HepG2 (cell line): ENCODE measurements around the gene MARCHF2. TPM values are rescaled to one million over a fixed set of nuclear protein-coding genes. Genes with fewer than 3 reads are reported as not detected.

ENCODE experiments used
- ATAC-seq: fragments of 200-7000 bp; cut with Tn5 transposase; 3 replicates; pipeline ENCODE4 v1.9.1; 2020; ENCODE audit warnings: mild to moderate bottlenecking, moderate library complexity
- BruUV-seq: library from RNA; stranded (reverse); fragments of 400-500 nt; replicated peaks from 2 replicates; lab custom pipeline; 2021; lab: Mats Ljungman, UMichigan
- CTCF ChIA-PET: fragments of 300-600 bp; formaldehyde crosslinking; extraction: SDS; loops from one replicate; lab custom pipeline; 2021; ENCODE audit warnings: low total read pairs, inconsistent platforms, low intra/inter-chr PET ratio; lab: Yijun Ruan, JAX
- POLR2A ChIA-PET: fragments of 350-600 bp; sonication (Branson Sonifier 250); formaldehyde crosslinking; loops from one replicate; lab custom pipeline; 2020; ENCODE audit warnings: antibody characterized with exemption, inconsistent platforms; lab: Yijun Ruan, JAX
- DNase-seq: peaks from one replicate; pipeline ENCODE4 v3.0.0-alpha.2; 2015; ENCODE audit warnings: low spot score
- FAIRE-seq: peaks from 3 replicates; lab custom pipeline; 2011; peaks lifted over from hg19 to GRCh38; lab: Jason Lieb, UNC
- H2AFZ ChIP-seq: one replicate; pipeline ENCODE4 v1.6.1; 2011; ENCODE audit warnings: low read length, inconsistent platforms
- H3K27ac ChIP-seq: fragments of 300-600 bp; 3 replicates; pipeline ENCODE4 v1.8.0; 2011; ENCODE audit warnings: mixed run types, mild to moderate bottlenecking, mixed read lengths, low read length, inconsistent platforms; ENCODE audit not compliant: insufficient read depth; ENCODE audit errors: extremely low read length
- H3K27me3 ChIP-seq, 2 experiments: fragments of 200-600 bp in 1 of 2; 2 replicates in 1 of 2; 3 replicates in 1 of 2; pipeline versions ENCODE4 v1.6.0 to v1.8.0; 2011; ENCODE audit warnings: low read length in 2 of 2, mild to moderate bottlenecking in 2 of 2, moderate library complexity in 2 of 2, inconsistent platforms in 1 of 2; ENCODE audit not compliant: insufficient read depth in 2 of 2, control insufficient read depth in 1 of 2
- H3K36me3 ChIP-seq, 2 experiments: fragments of 200-600 bp in 1 of 2; replicated peaks in 1 of 2; 2 replicates in 1 of 2; 3 replicates in 1 of 2; pipeline versions ENCODE4 v1.5.1 to v1.8.0; 2011; ENCODE audit warnings: low read length in 2 of 2, inconsistent platforms in 1 of 2; ENCODE audit not compliant: insufficient read depth in 2 of 2, control insufficient read depth in 1 of 2
- H3K4me1 ChIP-seq: 2 replicates; pipeline ENCODE4 v1.5.1; 2012; ENCODE audit warnings: low read length, inconsistent platforms; ENCODE audit not compliant: insufficient read depth
- H3K4me2 ChIP-seq: 2 replicates; pipeline ENCODE4 v1.6.0; 2011; ENCODE audit warnings: low read depth, low read length, inconsistent platforms
- H3K4me3 ChIP-seq, 3 experiments: fragments of 200-600 bp in 1 of 3; sonication (generic), shearing (Covaris generic) in 1 of 3; replicated peaks in 1 of 3; 2 replicates each; pipeline ENCODE4 v1.5.1; 2011 to 2016; ENCODE audit warnings: low read length in 3 of 3, inconsistent platforms in 2 of 3, low read depth in 2 of 3, mild to moderate bottlenecking in 2 of 3, control low read depth in 1 of 3, mixed read lengths in 1 of 3; ENCODE audit not compliant: insufficient read depth in 1 of 3
- H3K79me2 ChIP-seq: one replicate; pipeline ENCODE4 v1.6.1; 2011; ENCODE audit warnings: low read length, inconsistent platforms; ENCODE audit not compliant: insufficient read depth
- H3K9ac ChIP-seq: 2 replicates; pipeline ENCODE4 v1.6.0; 2011; ENCODE audit warnings: mild to moderate bottlenecking, low read depth, low read length, inconsistent platforms; ENCODE audit not compliant: insufficient read depth
- H3K9me3 ChIP-seq: 2 replicates; pipeline ENCODE4 v1.5.1; 2012; ENCODE audit warnings: mild to moderate bottlenecking, low read length
- H4K20me1 ChIP-seq: 2 replicates; pipeline ENCODE4 v1.6.0; 2011; ENCODE audit warnings: inconsistent platforms, mild to moderate bottlenecking, low read length, moderate library complexity; ENCODE audit not compliant: insufficient read depth
- AHDC1 ChIP-seq: sonication (generic); formaldehyde crosslinking; IDR thresholded peaks from 2 replicates; pipeline ENCODE4 v1.5.1; 2020; ENCODE audit warnings: mild to moderate bottlenecking, missing genetic modification reagents, borderline replicate concordance
- HNF1B ChIP-seq: sonication (generic); formaldehyde crosslinking; IDR thresholded peaks from 2 replicates; pipeline ENCODE4 v1.5.1; 2020; ENCODE audit warnings: mild to moderate bottlenecking, moderate library complexity, missing genetic modification reagents
- RBM22 ChIP-seq: fragments of 200-400 bp; formaldehyde crosslinking; optimal IDR thresholded peaks from 2 replicates; pipeline ENCODE3; 2017; ENCODE audit warnings: mild to moderate bottlenecking, low read length, moderate library complexity
- ZMAT5 ChIP-seq: sonication (generic); formaldehyde crosslinking; IDR thresholded peaks from 2 replicates; pipeline ENCODE4 v1.5.0; 2020; ENCODE audit warnings: mild to moderate bottlenecking, low read depth, missing genetic modification reagents, borderline replicate concordance
- WGBS: methylation state at CpG from one replicate; pipeline ENCODE4 v1.1.6; 2017; ENCODE audit warnings: low lambda C conversion rate; 5-methylcytosine and 5-hydroxymethylcytosine counted together
- in situ Hi-C: cut with HindIII; loops from 2 replicates; pipeline ENCODE4 v1.10.0; 2017; ENCODE audit warnings: low pct_unique_long_range_greater_than_20kb; ENCODE audit not compliant: extremely low pct_ligation_motif_present
- intact Hi-C: fragments of 100-400 bp; cut with micrococcal nuclease; formaldehyde crosslinking; loops from one replicate; pipeline ENCODE4 v1.10.0; 2022; ENCODE audit not compliant: unreplicated experiment
- polyA plus RNA-seq, 8 experiments: library from polyadenylated mRNA; depleted of rRNA in 3 of 8; stranded (reverse) in 7 of 8; unstranded in 1 of 8; fragments of >200 nt; fragmentation: Illumina TruSeq in 4 of 8; extraction: Trizol in 4 of 8; gene quantifications; 2 replicates each; pipeline versions ENCODE4 v1.2.1 to v1.2.3, GENCODE V29; 2011 to 2016; ENCODE audit warnings: low read depth in 4 of 8, missing spikeins in 1 of 8, mixed read lengths in 1 of 8; ENCODE audit not compliant: insufficient read depth in 1 of 8
- total RNA-seq, 5 experiments: library from RNA; depleted of rRNA; stranded (reverse); fragments of >200 nt; fragmentation: Illumina TruSeq; extraction: Trizol; gene quantifications; 2 replicates each; pipeline ENCODE4 v1.2.3, GENCODE V29; 2016; ENCODE audit warnings: low read depth in 1 of 5

MARCHF2 gene
- total and polyA plus RNA-seq, 2 of the 13 experiments (the other 11 are each of a cell fraction or from before 2014, with no cell fraction given): 12.7 to 13.0 TPM

GRCh38 chr19:8459095-8459494, 46.0 kb downstream of the MARCHF2 start:
- Histone ChIP-seq H3K9ac (no peak overlapping the region), H3K27ac (no peak overlapping the region), H3K4me1 (peaks cover 48% of the 10 kb centered on the region), H3K79me2 (peaks cover 98% of the 10 kb centered on the region), H3K4me3 (no peak overlapping the region), H2AFZ (no peak overlapping the region), H3K9me3 (no peaks in the 10 kb centered on the region), H4K20me1 (peaks cover 84% of the 10 kb centered on the region), H3K36me3 (peaks cover 25 to 78% of the 10 kb centered on the region in 2 experiments), H3K27me3 (no peaks in the 10 kb centered on the region), H3K4me2 (peak overlapping the region; percentile 23; the same call in 1 of the 2 replicates)
- BruUV-seq: no TSS peak
- FAIRE-seq: no peak
- ChIA-PET CTCF (no interaction called here), POLR2A (interaction anchor here (1.0 to 1.7 kb wide), 4 partner anchors 15 to 47 kb away, joined by 3 to 9 read pairs (median 6); partner anchors contain the start of genes HNRNPM and MARCHF2)
- no peak for TF ChIP-seq HNF1B (CRISPR knock-in tag)
- no peak for TF ChIP-seq ZMAT5 (CRISPR knock-in tag)
- no peak for TF ChIP-seq AHDC1 (CRISPR knock-in tag)
- TF ChIP-seq RBM22: peak; percentile 55
- 85% methylated on average over 6 of the region's 7 CpGs for WGBS
- no peak for DNase-seq
- ATAC-seq: peak; percentile 22; the same call in 2 of the 3 replicates
- intact Hi-C loops: no loop called here
- in situ Hi-C loops: no loop called here
